Middle frontal gyrus (tissue), 1 donor: ENCODE measurements around the gene TBCCD1.
"Not testable (repeated sequence)": the region's sequence is repeated elsewhere in the genome, so short reads cannot be mapped to it uniquely, and the experiment has no call there.

Experiments used
- DNase-seq: peaks from one replicate; pipeline ENCODE4 v3.0.0-alpha.2; 2015; ENCODE audit warnings: low spot score; ENCODE audit errors: extremely low spot score

The TBCCD1 gene

DNA sequence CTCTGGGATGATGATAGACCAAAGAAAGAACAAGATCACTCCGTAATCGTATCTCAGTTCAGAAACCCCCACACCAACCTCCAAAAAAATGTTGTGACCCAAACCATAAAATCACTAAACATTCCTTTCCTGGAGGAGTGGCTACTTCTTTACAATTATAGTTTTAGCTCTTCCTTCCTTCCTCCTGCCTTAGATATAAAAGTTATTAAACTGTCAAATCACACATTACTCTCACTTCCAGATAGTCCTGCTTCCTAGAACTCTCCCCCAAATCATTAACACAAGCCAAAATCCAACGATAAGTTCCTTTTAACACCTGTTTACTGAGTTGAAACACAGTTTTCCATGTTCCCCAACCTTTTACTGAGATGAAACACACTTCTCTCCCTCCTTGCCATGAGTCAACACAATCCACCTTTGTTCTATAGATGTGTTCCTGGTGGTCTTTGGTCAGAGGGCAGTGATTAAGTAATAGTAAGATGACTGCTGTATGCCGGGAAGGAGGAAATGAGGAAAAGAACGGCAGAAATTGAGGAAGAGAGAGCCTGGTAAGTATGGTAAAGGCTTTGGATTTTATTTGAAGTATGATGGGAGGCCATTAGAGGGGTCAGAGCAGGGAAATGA is 14.6 kb downstream of the TBCCD1 start:
- no peak for DNase-seq

DNA sequence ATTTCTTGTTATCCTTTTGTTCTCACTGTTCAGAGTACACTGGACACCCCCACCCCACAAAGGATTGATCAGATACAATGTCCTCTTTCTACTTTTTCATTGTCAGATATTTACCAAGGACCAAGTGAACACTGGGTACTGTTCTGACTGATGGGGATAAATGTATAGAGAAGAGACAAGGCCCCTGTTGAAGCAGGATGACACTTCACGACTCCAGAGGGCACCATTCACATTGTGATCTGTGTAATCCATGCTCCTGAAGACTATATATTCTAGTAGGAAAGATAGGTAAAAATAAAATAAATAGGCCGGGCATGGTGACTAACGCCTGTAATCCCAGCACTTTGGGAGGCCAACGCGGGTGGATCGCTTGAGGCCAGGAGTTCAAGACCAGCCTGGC is 15.8 kb downstream of the TBCCD1 start:
- DNase-seq = no peak

DNA sequence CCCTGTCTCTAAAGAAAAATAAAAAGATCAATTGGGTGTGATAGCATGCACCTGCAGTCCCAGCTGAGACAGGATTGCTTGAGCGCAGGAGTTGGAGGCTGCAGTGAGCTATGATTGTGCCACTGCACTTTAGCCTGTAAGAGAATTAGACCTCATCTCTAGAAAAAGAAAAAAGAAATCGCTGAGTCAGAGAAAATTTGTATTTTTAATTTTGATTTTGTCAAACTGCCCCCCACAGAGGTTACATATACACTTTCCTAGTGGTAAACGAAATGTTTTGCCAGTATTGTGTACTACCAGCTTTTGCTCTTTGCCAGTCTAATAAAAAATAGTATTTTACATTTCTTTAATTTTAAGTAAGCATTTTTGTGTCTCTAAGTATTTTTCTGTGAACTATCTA is 17.6 kb downstream of the TBCCD1 start:
- DNase-seq = no peak

DNA sequence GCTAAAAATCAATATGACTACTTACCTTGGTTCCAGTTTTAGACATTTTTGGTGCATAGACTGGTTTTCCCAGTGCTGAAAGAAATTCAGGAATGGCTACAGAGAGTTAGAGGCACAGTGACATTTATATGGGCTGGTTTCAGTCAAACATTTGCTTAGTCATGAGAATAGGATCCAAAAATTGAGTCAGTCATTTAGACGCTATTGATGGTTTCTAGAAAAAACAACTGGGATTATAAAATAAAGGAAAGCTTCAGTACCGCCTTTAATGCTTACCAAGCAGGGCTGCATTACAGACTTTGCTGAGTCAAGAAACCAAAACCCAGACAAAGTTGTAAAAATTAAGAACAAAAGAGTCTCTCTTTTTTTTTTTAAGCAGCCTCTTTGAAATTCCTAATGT is 22.9 kb downstream of the TBCCD1 start, which contains the start of gene CRYGS:
TSS of gene CRYGS (minus strand) at position 100 of the 400 bp plus-strand sequence. CDS start at position 46, 54 bp downstream.
- DNase-seq = no peak

DNA sequence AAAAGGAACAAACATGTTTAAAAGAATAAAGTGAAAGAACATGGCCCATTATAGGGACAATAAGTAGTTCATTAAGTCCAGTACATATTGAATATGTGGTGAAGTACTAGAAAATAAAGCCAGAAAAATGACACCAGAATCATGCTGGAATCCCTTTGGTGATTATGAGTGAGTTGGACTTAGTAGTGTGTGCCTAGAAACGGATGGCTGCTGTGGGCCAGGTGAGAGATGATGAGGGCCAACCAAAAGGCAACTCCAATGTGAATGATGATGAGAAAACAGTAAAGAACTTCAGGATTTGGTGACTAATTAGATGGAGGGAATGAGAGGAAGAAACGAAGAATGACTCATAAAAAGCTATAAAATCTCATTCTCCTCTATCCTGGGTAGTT is 26.3 kb downstream of the TBCCD1 start:
- no peak for DNase-seq

DNA sequence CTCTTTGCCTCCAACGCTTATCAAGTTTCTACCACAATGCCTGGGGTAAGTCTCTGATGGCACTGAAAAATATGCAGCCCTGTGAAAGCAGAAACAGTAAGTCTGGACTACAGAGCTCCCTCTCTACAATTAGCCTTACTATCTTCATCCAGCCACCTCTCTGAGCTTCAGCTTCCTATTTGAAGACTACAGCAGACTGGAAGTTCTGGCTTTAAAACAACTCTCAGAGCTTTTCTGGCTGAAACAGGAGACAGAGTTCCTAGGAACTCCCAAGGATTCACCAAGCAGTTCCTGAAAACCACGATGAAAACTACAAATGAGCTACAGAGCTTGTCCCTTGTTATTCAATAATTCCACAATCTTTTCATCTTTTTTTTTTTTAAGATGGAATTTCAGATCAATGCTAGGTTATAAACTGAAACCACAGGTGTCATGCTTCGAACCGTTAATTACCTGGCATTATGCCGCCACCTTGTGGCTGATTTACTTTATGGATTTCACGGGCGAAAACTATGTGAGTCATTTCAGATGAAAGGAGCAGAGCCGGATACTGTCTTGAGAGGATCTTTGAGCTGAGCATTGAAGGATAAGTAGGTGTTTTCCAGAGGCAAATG is 26.8 kb downstream of the TBCCD1 start:
- DNase-seq = peak; percentile 82

DNA sequence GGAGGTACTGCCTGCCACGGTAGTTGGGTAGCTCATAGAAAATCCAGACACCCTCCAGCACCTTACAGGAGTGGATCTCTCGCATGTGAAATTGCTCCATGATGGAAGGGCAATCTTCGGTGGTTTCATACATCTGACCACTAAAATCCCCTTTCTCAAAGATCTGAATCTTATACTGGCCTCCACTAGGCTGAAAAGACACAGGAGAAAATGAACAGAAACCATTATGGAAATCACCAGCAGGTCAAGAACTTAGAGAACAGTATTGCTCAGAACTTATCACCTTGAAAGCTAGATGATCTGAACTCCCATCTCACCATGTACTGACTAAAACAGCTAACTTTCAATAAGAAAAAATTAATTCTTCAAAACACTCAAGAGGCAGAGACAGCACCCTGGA is 28.4 kb downstream of the TBCCD1 start:
- DNase-seq = no peak

DNA sequence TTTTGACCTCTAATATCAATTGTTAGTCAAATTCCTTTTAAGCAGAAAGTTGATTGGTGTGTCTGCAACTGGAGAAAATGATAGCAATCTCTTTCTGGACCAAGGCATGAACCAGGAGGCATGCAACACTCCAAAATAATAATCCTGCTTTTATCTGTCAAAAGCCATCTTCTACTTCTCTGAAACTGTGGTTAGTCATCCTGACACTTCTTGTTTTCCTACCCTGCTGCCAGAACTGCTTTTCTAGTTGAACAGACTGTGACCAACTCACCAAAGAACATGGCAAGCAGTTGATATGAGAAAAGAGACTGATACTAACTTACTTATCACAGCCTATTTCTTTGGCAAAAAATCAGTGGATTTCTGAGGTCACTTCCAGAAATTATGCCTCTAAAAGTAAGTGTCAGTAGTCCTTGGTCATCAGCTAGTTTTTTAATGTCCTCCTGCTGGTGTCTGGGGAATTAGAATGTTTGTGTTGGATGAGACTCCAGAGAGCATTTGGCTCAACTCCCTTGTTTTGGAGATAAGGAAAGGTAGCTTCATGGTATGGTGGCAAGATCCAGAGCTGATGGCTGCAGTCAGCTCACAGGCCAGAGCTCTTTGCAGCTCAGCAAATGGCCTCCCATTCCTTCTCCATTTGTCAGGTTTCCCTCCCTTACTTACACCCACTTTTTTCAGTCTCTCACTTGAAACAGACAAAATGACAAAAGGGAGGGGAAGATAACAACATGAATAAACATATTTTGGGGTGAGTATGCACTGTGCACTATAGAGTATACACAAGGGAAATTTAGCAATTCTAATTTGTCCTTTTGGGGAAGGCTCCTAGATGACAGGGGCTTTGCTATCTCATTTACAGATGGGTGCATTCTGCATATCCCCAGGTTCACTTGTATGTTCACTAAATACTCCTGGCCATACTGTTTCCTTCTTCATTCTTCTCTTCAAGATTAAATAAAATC is 30.0 kb downstream of the TBCCD1 start:
- no peak for DNase-seq

DNA sequence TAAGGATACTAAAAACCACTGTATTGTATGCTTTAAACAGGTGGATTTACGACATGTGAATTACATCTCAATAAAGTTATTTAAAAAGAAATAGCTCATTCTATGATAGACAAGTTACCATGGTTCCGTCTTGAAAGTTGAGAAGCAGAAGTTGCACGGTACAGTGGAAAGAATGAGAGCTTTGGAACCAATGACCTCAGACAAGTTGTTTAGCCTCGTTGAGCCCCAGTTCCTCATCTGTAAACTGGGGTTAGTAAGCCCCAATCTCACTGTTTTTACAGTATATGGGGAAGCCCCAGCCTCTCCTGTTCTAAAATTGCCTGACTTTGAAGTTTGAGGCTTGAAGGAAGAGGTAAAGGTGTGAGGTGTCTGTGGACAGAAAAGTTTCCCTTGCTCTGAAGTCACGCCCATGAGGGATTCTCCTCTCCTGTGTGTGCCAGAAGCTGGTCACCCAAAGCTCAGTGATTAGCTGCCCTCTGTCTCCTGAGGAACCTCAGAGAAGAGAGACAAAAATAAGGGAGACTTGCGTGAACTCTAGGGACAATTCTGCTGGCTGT is 32.9 kb downstream of the TBCCD1 start:
- no peak for DNase-seq

DNA sequence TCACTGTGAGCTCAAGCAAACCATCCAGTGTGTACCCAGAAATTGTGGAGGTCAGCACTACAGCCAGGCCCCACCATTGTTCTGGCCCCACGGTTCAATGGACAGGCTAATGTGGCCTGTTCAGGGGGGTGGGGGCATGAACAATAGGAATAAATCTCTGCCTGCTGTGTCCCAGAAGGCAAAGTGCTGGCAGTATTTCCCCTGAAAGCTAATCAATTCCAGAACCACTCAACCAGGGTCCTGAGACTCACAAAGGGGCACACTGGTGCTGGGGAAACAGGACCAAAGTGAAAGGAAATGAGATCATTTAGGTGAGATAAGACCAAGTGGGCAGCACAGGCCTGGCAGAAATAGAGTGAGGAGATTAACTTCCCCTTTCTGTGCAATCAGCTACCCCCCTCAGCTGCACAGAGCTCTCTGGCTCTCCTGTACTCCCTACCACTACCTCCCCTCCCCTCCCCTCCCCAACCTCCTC is 34.5 kb downstream of the TBCCD1 start:
- DNase-seq = no peak

DNA sequence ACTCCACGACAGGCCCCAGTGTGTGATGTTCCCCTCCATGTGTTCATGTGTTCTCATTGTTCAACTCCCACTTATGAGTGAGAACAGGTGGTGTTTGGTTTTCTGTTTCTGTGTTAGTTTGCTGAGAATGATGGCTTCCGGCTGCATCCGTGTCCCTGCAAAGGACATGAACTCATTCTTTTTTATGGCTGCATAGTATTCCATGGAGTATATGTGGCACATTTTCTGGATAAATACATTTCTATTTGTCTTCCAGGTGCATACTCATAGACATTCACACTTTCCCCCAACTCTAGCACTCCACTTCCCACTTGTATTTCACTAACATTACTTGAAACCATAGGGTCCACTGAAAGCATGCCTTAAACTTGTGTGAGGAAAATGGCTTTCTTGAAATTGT is 35.4 kb downstream of the TBCCD1 start:
- DNase-seq = not testable (repeated sequence)

DNA sequence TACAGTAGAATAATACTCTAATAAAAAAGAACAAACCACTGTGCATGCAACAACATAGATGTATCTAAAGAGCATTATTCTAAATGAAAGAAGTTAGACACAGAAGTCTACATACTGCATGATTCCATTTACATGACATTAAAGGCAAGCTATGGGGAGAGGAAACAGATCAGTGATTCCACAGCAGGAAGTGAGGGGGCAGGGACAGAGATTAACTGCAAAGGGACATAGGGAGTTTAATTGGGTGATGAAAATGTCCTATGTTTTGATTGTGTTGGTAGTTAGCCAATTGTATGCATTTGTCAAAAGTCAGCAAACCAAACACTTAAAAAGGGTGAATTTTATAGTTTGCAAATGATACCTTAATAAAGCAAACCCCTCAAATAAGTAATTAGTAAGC is 36.7 kb downstream of the TBCCD1 start:
- DNase-seq = no peak

DNA sequence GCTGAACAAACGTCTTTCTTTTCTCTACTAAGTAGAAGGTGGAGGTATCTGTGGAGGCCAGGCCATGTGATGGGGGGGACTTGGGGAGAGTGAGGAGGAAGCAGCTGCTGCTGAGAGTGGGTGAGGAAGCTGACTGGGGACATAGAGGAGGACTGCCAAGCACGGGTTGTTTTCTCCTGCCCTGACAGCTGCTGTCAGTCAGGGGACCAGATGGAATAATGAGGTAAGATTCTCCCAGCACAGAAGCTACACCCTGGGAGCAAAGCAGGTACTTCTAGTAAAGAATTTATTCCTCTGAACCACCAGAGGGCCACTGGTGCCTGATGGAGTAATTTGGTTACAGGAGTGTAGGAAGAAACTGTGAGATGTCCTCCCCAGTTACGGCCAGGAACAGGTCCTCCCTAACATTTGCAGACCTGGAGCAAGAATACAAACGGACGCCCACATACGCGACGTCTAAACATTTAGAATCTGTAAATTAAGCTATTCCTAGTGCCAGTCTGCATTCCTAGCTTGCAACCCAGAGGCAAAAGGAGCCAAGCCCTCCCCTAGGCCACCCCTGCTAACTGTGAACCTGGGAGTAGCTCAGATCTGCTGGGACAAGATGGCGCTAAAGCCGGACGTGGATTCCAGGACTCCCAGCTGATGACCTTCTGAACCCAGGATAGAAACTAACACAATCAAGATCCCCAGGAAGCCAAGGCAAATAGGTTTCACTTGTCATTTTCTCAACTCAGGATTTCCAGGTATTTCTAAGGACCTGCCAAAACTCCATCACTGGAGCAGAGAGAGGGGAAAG is 37.7 kb downstream of the TBCCD1 start:
- no peak for DNase-seq

DNA sequence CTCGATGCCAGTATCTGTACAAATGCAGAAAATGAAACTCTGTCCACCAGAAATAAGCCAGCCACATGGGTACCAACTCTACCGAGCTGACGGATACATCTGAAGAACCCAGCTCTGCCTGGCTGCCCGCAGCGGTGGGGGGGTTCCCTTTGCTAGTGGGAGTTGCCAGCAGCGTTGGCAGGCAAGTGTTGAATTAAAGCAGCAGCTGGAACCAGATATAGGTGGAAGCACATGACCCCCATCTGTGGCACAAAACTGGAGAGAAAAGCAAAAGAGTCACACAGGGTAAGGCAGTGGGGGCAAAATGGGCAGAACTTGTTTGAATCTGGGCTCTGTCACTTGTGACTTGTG is 40.9 kb downstream of the TBCCD1 start:
- DNase-seq = no peak

DNA sequence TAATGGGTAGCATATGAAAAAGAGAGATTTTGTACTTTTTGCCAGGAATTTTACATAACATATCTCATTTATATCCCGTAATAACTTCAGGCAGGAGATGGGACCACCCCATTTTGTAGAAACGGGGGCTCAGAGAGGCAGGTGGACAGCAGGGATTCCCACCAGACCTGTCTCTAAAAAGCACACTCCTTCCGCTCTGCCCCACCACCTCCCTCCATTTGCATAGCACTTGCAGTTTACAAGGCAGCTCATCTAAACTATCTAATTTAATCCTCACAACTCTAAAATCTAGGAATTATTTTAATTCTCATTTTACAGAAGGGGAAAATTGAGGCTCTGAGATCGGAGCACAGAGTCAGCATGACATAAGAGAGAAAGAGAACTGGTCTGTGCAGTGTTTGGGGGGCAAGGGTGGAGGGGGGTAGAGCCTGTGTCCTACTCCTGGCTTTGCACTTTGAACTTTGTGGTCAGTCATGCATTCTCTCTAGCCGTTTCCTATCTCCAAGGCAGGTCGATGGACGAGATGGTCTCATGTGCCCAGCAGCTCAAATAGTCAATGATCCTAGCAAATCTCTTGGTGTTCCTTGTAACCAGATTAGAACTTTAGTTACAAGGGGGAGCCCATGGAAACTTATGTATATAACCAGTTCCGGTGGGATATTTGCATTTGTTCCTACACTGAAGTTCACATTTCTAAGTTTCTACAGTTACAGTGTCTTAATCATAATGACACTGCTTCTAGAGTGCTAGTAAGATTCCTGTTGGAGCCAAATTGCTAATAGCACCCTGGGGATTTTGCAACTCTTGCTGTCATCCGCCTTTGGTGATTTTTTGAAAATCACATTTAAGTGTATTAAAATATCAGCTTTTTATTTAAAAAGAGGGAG is 41.5 kb downstream of the TBCCD1 start:
- DNase-seq = no peak

DNA sequence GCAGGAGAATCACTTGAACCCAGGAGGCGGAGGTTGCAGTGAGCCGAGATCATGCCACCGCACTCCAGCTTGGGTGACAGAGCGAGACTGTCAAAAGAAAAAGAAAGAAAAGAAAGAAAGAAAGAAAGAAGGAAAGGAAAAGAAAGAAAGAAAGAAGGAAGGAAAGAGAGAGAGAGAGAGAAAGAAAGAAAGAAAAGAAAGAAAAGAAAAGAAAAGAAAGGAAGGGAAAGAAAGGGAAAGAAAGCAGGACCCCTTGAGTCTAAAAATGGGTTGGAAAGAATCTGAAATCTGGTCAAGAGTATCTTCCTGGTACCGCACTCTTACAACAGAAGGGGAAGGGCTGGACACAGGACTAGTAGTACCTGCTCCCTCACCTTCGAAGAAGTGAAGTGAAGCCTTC is 42.5 kb downstream of the TBCCD1 start:
- no peak for DNase-seq

DNA sequence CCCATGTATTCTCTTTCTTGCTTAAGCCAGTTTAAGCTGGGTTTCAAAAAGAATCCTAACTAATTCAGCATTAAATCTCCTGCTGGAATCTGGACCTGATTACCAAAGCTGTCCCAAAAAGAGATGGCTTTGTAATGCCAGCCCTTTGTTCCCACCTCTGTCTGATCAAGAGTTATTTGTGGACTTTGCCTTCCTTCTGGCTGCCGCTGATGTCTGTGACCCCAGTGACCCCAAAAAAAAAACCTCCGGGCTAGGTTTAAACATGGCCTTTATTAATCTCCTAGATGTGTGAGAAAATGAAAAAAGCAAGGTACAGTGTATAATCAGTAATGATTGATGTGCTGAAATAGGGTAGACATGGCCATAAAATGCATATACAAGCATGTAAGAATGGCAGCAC is 43.7 kb downstream of the TBCCD1 start:
- no peak for DNase-seq

DNA sequence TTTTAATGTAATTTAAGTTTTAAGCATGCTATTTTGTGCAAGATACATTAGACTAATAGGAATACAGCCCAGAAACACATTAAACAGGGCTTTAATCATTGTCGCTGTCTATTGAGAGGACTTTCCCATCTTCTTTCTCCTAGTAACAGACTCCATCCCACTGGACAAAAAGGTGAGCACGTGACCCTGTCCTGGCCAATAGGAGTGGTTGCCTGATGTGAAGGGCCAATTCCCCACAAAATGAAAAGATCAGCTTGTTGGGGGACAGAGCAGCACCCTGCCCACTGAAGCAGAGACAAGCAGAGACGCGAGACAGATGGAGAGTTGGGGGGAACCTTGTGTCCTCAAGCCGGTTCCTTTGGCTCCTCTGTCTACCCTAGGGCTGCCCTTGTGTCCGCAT is 44.1 kb downstream of the TBCCD1 start:
- DNase-seq = no peak

DNA sequence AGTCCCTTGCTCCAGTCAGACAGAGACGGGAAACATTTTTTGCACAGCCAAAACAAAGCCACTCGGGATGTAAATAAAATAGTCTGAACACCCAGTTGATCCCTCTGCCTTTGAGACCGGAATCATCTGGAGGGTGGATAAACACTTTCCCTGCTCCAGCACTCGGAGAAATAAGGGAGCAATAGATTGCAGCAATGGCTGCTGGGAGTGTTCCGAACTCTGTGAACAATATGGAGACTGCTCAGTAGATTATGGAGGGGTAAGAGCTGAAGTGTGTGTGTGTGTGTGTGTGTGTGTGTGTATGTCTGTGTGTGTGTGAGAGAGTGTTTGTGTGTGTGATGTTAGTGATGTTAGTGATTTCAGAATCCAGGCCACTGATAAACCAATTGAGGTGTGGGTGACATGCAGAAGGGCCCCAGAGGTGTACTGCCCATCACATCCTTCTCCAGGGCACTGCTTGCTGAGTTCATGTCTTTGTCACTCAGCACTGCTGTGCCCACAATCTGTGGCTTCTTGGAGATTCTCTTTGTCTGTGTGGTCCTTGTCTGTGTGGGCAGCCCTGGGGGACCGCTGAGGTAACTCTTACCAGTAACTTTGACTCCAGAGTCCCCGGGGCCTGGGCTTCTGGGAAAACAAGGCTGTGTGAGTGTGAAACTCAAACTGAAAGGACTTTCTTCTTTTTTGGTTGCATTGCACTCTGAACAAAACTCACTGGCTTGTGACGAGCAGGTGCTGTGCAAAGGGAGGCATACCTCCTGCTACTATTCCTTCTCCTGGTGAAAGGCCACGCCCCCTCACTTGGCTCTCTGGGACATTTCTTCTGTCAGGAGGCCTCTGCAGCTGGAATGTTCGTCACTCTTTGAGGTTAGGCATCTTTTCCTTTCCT is 45.9 kb downstream of the TBCCD1 start:
- no peak for DNase-seq
